ENCODE results near the gene MCRIP2.
A peak's percentile ranks its signal among the peaks of the same experiment; 100 is the strongest.

Gene MCRIP2

DNA sequence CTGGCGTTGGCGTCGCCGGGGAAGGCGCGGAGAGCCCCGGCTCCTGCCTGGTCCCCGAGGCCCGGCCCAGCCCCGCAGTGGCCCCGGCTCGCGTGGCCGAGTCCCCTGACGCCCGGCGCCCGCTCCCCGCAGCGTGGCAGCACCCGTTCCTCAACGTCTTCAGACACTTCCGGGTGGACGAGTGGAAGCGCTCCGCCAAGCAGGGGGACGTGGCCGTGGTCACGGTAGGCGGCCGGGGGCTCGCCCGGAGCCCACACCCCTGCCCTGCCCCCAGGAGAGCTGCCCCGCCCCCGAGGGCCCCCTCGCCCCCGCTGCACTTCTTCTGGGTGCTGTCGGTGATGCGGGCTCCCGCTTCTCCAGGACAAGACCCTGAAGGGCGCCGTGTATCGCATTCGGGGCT lies 8.0 kb downstream of the MCRIP2 start:
- DNase-seq, result no peak

DNA sequence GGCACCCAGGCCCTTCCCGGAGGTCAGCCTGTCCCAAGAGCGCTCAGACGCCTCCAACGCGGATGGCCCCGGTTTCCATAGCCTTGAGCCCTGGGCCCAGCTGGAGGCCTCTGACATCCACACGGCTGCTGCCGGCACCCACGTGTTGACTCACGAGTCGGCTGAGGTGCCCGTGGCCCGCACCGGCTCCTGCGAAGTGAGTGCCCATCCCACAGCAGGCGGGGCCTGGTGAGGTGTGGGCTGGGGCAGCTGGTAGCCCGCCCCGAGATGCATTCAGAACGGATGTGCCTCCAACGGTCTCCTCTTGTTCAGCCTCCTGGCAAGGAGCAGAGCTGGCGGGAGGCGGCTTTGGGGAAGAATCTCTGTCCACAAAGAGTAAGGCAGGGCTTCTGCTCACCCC lies 10.2 kb downstream of the MCRIP2 start:
- no peak for DNase-seq

DNA sequence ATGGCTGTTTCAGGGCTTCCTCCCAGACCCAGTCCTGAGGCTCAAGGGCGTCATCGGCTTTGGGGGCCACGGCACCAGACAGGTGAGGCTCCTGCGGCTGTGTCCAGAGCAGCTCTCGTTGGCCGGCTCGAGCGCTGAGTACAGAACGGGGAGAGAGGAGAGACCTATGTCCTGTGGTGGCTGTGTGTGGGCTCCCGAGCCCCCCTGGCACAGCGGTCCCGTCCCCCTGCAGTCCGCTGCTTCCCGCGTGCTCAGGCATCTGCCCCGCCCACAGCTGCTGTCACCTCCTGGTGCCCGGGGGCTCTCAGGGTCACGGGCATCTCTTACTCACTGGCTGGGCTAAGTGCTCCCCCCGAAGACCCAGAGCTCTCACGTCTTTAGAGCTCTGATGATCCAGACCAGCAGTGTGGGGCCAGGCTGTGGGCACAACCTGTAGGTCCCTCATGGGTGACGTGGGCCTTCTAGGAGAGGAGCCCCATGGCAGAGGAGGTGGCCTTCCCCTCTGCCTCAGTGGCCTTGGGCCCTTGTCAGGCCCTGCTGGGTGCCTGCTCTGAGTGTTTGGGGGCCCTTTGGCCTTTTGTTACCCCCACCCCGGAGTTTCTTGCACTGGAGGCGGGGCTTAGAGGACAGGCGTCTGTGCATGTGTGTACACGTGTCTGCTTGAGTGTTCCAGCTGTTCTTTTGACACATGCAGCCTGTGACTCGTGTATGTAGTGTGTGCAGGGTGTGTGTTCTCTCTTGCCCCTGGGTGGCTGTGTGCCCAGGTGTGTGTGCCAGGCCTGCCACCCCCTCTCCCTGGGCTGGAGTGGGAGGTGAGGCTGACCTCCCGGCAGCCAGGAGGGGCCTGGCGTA lies 11.1 kb downstream of the MCRIP2 start:
- DNase-seq, result no peak

DNA sequence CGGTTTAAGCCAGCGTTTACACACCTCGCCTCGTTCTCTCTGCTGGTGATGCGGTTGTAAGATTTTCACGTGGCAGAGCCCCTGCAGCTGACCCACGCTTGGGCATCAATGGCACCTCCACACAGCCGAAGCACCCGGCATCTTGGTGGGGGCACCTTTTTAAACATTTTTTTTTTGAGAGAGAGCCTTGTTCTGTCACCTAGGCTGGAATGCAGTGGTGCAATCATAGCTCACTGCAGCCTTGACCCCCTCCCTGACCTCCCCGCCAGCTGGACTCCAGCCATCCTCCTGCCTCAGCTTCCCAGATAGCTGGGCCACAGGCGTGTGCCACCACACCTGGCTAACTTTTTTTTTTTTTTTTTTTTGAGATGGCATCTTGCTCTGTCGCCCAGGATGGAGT lies 12.4 kb downstream of the MCRIP2 start:
- no peak for DNase-seq

DNA sequence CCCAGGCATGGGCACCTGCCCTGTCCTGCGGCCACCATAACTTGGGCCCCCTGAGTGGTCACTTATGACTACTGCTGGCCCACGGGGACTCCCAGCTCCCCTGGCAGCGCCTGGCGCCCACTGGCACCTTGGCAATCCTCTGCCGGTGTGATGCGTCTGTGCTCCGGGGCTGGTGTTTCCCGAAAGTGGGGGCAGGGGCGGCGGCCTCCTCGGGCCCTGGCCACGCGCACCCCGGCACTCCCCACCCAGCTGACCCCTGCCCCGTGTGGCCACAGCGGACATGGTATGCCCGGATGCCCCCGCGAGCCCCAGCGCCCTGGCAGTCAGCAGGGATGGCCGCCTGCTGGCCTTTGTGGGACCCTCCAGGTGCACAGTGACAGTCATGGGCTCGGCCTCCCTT lies 15.9 kb downstream of the MCRIP2 start:
- no peak for DNase-seq

DNA sequence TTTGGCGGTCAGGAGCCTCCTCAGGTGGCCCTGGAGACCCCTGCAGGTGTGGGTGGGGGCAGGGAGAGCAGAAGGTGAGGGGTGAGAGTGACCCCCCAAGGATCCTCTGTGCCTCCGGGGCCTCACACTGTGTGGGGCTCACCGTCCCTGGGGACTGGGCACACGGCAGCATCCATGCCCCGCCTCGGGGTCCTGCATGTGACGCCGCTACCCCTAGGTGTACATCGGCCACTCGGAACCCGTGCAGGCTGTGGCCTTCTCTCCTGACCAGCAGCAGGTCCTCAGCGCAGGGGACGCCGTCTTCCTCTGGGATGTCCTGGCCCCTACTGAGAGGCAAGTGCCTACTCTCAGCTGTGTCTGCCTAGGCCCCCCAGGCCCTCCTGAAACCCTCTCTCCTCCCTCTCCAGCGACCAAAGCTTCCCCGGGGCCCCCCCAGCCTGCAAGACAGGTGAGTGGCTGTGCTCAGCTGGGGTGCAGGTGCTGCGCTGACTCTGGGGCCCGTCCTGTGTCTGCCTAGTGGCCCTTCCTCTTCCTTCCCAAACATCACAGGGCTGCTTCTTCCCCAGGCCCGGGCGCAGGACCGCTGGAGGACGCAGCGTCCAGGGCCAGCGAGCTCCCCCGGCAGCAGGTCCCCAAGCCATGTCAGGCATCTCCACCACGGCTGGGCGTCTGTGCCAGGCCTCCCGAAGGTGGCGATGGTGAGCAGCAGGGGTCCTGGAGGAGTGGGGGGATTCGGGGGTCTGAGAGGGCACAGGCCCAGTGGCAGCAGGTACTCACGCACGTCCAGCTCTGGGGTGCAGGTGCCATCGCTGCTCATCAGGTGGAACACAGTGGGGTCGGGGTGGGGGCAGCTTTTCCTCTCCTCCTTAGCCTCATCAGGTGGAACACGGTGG lies 17.3 kb downstream of the MCRIP2 start:
- no peak for DNase-seq

DNA sequence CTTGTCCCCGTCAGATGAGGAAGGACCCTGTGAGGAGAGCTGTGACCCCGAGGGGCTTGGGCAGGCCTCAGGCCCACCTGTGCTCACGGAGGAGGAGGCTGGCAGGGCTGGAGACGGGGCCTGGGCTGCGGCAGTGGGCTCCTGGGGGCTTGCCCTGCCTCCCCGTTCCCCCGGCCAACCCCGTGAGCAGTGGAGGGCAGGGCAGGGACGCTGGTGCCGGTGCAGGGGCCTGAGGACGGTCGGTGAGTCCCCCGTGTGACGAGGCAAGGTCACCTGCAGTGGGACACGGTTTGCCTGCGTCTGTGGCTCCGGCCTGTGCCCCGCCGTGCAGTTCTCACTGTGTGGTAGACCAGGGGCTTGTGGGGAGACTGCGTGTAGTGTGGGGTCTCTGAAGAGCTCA lies 18.0 kb downstream of the MCRIP2 start:
- no peak for DNase-seq

DNA sequence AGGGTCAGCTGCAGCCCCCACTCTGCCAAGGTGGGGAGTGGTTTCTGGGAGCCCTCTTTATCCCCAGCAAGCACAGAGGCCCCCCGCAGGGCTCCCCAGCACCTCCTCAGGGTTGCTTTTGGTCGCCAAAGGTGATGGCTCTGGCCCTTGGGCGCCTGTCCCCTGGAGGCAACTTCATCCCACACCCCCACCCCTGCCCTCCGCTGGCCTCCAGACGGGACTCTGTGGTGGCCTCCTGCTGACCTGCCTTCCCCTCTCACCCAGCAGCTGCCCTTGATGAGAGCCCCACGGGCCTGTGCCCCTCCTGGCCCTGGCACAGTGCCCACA lies 18.5 kb downstream of the MCRIP2 start:
- DNase-seq, result no peak

DNA sequence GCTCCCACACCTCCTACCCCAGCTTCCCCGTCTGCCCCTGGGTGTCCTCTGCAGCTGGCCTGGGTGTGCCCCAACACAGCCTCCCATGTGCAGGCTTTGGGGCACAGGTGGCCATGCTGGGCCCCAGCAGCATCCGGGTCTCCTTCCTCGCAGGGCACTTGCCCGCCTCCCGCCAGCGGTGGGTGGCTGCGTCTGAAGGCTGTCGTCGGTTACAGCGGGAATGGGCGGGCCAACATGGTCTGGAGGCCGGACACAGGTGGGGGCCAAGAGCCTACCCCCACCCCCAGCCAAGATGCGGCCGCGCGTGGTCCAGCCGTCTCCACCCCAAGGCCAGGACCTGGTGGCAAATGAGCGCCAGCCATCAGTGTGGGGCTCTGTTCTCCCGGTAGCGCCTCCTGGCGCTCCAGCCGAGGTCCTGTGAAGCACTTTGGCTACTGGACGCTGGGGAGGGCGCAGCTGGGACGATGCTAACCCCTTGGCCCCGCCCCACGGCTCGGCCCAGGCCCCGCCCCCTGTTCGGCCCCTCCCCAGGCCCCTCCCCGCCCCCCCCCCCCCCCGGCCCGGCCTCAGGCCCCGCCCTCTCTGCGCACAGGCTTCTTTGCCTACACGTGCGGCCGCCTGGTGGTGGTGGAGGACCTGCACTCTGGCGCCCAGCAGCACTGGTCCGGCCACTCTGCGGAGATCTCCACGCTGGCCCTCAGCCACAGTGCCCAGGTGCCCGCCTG lies 19.0 kb downstream of the MCRIP2 start:
- DNase-seq, result peak; percentile 65

DNA sequence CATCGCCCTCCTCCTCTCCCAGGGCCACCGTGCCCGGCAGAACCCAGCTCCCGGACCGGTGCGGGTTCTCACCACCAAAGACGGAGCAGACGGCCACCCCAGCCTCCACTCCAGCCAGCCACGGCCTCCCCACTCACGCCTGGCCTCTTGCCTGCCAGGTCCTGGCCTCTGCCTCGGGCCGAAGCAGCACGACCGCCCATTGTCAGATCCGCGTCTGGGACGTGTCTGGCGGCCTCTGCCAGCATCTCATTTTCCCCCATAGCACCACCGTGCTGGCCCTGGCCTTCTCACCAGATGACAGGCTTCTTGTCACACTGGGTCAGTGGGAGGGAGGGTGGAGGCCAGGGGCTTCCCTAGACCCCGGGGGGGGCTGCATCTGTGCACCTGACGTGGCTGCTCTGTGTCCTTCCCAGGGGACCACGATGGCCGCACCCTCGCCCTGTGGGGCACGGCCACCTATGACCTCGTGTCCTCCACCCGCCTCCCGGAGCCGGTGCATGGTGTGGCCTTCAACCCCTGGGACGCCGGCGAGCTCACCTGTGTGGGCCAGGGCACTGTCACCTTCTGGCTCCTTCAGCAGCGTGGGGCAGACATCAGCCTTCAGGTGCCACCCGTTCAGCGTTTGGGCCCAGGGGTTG lies 19.7 kb downstream of the MCRIP2 start:
- DNase-seq, result no peak

DNA sequence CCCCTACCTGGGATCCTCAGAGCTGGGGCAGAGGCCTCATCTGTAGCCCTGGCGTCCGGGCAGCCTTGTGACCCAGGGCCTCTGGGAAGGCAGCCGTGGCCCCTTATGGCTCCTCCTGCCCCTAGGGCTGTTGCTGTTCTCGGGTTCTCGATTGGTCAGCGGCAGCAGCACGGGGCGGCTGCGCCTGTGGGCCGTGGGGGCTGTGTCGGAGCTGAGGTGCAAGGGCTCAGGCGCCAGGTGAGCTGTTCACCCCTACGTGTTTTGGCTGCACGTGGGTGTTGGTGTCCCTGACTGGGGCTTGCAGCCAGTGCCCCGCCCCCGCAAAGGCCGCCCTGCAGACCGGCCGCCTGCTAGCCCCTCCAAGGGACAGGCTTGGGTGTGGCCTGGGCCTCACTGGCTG lies 20.5 kb downstream of the MCRIP2 start:
- no peak for DNase-seq

DNA sequence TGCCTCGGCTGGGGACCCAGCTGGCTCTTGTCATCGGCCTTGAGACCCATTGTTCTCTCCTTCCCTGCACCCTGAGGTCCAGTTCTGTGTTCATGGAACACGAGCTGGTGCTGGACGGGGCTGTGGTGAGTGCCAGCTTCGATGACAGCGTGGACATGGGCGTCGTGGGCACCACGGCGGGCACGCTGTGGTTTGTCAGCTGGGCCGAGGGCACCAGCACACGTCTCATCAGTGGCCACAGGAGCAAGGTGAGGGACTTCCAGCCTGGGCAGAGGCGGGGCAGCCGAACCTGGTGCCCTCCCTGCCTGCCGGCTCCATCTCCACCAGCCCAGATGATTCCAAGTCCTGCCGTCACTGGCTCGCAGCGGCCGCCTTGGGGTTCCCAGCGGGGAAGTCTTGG lies 21.0 kb downstream of the MCRIP2 start:
- no peak for DNase-seq

DNA sequence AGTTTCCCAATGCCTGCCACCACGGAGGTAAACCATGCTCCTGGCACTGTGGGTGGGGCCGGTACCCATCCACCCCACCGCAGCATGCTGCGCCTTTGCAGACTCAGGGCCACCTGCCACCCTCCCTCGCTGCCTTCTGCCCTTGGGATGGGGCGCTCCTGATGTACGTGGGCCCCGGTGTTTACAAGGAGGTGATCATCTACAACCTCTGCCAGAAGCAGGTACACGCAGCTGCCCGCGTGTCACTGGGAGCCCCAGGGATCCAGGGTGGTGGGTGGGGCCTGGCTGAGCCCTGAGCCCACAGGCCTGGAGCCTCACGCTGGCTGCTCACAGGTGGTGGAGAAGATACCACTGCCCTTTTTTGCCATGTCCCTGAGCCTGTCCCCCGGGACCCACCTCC lies 24.9 kb downstream of the MCRIP2 start:
- no peak for DNase-seq

DNA sequence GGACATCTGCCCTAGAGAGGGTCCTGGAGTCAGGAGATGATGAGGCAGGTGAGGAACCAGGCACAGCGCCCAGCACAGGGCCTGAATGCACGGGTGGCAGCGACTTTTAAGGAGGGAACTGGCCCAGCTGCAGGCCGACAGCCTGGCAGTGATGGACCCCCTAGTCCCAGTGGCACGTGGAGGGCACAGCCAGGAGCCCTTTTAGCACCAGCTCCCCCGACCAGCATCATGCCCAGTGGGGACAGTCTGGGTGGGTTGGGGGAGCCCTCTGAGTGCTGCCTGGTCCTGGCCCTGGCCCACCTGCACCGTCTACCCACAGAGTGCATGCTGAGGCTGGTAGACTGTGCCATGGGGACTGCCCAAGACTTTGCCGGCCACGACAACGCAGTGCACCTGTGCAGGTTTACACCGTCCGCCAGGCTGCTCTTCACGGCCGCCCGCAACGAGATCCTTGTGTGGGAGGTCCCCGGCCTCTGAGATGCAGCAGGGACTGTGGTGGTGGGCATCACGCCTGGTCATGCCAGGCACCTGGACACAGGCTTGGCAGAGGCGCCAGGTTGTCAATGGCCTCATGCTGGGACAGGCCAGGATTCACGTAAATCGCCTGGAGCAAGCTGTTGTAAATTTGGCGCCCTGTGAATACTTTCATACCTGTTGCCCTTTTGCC lies 25.6 kb downstream of the MCRIP2 start:
- DNase-seq, result no peak

DNA sequence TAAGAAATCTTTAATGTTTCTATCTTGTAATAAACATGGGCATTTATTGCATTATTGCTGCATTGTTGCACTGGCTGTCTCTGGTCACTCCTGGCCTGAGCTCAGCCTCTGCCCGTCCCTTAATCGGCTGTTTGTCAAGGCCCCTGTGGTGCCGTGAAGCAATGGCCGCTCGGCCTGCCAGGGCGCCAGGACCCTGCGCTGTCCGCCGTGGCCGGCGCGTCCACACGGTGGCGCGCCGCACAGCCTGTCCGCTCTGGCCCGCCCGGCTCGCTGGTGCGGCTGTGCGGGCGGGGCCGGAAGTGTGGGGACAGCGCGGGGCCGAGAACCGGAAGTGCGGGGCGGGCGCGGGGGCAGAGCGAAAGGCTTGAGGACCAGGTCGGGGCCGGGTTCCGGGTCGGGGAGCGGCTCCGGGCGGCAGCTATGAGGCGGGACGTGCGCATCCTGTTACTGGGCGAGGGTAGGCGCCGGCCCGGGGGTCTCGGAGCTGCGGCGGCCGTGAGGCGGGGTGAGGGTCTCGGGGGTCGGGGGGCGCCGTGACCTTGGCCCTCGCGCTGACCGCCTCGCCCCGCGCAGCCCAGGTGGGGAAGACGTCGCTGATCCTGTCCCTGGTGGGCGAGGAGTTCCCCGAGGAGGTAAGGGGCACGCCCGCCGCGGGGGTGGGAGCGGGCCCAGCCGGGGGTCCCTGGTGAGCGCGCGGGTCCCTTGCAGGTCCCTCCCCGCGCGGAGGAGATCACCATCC lies 26.3 kb downstream of the MCRIP2 start, which contains the start of gene RHOT2:
Gene RHOT2 (plus strand): TSS at position 353 of the 739 bp plus-strand sequence. CDS start 68 bp downstream, at position 421.
- DNase-seq, result peak; percentile 89

DNA sequence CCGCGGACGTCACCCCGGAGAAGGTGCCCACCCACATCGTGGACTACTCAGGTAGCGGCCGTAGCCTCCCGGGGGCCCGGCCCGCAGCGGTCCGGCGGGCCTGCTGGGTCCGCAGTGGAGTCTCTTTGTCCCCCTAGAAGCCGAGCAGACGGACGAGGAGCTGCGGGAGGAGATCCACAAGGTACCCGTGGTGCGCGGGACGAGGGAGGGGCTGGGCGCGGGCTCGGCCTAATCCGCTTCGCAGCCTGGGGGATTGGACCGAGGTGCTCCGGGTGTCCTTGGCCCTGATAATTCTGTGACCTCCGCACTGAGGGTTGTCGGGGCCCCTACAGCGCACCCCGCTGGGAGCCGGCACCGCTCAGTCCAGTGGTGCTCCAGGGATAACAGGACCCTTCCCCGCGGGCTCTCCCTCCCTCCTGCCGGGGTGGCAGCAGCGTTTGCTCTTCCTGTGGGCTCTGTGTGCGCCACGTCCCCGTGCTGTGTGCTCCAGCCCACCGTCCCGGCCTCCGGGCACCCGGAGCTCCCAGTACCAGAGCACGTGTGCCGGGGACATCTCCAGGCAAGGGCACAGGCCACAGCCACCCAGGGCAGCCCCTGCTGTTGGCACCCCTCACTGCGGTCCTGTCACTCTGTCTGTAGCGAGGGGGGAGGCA lies 27.0 kb downstream of the MCRIP2 start:
- DNase-seq, result no peak

DNA sequence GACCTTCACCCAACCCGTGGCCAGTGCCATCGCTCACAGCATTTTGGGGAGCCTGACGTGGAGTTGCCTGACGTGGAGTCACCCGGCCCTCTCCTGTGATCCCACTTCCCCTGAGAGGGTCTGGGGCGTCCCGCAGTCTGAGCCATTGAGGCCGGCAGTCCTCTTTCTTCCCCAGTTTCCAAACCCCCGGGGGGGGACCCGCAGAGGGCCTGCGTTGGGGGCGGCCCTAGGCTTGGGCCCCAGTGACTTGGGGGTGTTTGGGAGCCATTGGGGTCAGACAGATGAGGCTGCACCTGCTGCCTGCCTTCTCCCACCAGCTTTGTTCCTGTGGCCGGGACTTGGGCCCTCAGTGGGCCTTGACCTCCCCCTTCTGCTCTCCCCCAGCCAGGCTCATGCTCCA lies 28.0 kb downstream of the MCRIP2 start:
- DNase-seq, result no peak

DNA sequence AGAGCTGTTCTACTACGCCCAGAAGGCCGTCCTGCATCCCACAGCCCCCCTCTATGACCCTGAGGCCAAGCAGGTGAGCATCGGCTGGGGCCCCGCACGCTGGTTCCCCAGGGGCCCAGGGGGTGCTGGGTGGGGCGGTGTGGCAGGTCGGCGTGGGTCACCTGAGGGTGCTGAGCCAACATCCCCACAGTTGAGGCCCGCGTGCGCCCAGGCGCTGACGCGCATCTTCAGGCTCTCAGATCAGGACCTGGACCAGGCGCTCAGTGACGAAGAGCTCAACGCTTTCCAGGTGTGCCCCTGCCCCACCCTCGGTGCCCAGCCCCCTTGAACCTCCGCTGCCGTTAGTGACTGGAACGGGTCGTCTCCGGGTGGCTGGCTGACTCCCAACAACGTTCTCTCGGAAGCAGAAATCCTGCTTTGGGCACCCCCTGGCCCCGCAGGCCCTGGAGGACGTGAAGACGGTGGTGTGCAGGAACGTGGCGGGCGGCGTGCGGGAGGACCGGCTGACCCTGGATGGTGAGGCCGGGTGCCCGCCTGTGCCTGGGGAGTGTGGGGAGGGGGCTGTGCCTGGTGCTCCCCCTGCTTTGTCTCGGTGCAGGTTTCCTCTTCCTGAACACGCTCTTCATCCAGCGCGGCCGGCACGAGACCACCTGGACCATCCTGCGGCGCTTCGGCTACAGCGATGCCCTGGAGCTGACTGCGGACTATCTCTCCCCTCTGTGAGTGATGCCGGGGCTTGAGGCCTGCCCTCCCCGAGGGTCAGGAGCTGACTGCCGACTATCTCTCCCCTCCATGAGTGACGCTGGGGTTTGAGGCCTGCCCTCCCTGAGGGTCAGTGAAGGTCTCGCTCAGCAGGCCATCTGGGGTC lies 29.1 kb downstream of the MCRIP2 start:
- no peak for DNase-seq

DNA sequence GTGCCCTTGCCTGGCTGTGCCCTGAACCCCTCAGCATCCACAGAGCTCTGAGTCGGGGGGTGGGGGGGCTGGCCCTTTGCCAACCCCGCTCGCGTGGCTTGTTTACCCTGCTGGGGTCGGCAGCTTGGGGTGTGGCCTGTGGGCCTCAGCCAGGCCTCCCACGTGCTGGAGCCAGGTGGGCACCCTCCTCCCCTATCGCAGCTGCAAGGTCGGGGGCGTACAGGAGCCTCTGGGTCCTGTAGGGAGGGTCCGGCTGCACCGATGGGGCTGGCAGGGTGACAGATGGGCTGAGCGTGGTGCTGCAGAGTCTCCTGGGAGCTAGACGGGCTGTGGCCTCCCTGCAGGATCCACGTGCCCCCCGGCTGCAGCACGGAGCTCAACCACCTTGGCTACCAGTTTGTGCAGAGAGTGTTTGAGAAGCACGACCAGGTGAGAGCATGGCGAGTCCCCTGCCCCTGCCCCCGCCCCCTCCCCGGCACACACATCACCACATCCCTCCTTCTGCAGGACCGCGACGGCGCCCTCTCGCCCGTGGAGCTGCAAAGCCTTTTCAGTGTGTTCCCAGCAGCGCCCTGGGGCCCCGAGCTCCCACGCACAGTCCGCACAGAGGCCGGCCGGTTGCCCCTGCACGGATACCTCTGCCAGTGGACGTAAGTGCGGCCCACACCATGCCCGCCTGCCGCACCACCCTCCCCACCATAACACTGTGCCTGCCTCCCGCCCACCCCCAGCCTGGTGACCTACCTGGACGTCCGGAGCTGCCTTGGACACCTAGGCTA lies 29.9 kb downstream of the MCRIP2 start:
- no peak for DNase-seq

Measured in activated CD4-positive, alpha-beta T cell treated with anti-CD3 and anti-CD28 coated beads, Interleukin-2, amount 50 U/mL, for 1 hour (primary cell).